CD4-positive, alpha-beta T cell treated with Interleukin-6 for 4 hours (primary cell): ENCODE data around the gene SMPD3.

Experiments used
- DNase-seq: peaks from one replicate; pipeline ENCODE4 v3.0.0-alpha.2; 2020; ENCODE audit warnings: mixed read lengths

The SMPD3 gene

GRCh38 chr16:68470461-68471150, 22.3 kb upstream of the SMPD3 start:
- DNase-seq = peak; percentile 15

- peak; percentile 32 for DNase-seq
These were observed 21.6 kb upstream of the SMPD3 start for GRCh38 chr16:68469796-68470460.

GRCh38 chr16:68468842-68469241, 20.5 kb upstream of the SMPD3 start:
- DNase-seq = no peak

- no peak for DNase-seq
These were observed 17.9 kb upstream of the SMPD3 start for GRCh38 chr16:68466174-68466573.

- no peak for DNase-seq
These were observed 15.6 kb upstream of the SMPD3 start for GRCh38 chr16:68463904-68464303.

GRCh38 chr16:68460067-68460466, 11.8 kb upstream of the SMPD3 start:
- DNase-seq = no peak

GRCh38 chr16:68459457-68459856, 11.1 kb upstream of the SMPD3 start:
- no peak for DNase-seq

GRCh38 chr16:68458551-68458950, 10.2 kb upstream of the SMPD3 start:
- DNase-seq = no peak

- DNase-seq = no peak
These were observed 9.8 kb upstream of the SMPD3 start for GRCh38 chr16:68458101-68458500.

GRCh38 chr16:68455631-68456030, 7.3 kb upstream of the SMPD3 start:
- no peak for DNase-seq

GRCh38 chr16:68454920-68455435, 6.7 kb upstream of the SMPD3 start:
- DNase-seq = no peak

GRCh38 chr16:68453816-68454215, 5.5 kb upstream of the SMPD3 start:
- no peak for DNase-seq

- no peak for DNase-seq
These were observed 3.9 kb upstream of the SMPD3 start for GRCh38 chr16:68452176-68452575.

GRCh38 chr16:68451676-68452075, 3.4 kb upstream of the SMPD3 start:
- DNase-seq = no peak

GRCh38 chr16:68450741-68451255, 2.5 kb upstream of the SMPD3 start:
- DNase-seq = no peak

GRCh38 chr16:68447653-68448359, 502 bp downstream of the SMPD3 start:
- DNase-seq = no peak

GRCh38 chr16:68446681-68447652, 1.3 kb downstream of the SMPD3 start:
- no peak for DNase-seq

GRCh38 chr16:68445458-68445857, 2.9 kb downstream of the SMPD3 start:
- no peak for DNase-seq

GRCh38 chr16:68444056-68444657, 4.2 kb downstream of the SMPD3 start:
- DNase-seq = peak; percentile 27

- DNase-seq = no peak
These were observed 11.7 kb downstream of the SMPD3 start for GRCh38 chr16:68436581-68436980.

GRCh38 chr16:68434624-68435210, 13.6 kb downstream of the SMPD3 start:
- peak; percentile 13 for DNase-seq
